Esophagus squamous epithelium (tissue), 4 donors: ENCODE measurements around the gene MRPS11.

Source experiments
- POLR2A ChIP-seq, 4 donors: fragments of 450-650 bp; IDR thresholded peaks; one replicate each; pipeline ENCODE4 v1.6.1; 2017; ENCODE audit warnings: antibody characterized with exemption in 4 of 4, mild to moderate bottlenecking in 4 of 4, moderate library complexity in 3 of 4
- TF ChIP-seq, protein P1 (sequence below), 6 experiments: fragments of 450-650 bp in 4 of 6; fragments of 200-600 bp in 2 of 6; sonication (generic) in 2 of 6; IDR thresholded peaks; one replicate each; pipeline ENCODE4 v1.5.1; 2016 to 2019; ENCODE audit warnings: antibody characterized with exemption in 6 of 6, mild to moderate bottlenecking in 4 of 6, moderate library complexity in 4 of 6

GRCh38 chr15:88440021-88440420, 27.5 kb upstream of the MRPS11 start:
- TF ChIP-seq, protein P1, sequence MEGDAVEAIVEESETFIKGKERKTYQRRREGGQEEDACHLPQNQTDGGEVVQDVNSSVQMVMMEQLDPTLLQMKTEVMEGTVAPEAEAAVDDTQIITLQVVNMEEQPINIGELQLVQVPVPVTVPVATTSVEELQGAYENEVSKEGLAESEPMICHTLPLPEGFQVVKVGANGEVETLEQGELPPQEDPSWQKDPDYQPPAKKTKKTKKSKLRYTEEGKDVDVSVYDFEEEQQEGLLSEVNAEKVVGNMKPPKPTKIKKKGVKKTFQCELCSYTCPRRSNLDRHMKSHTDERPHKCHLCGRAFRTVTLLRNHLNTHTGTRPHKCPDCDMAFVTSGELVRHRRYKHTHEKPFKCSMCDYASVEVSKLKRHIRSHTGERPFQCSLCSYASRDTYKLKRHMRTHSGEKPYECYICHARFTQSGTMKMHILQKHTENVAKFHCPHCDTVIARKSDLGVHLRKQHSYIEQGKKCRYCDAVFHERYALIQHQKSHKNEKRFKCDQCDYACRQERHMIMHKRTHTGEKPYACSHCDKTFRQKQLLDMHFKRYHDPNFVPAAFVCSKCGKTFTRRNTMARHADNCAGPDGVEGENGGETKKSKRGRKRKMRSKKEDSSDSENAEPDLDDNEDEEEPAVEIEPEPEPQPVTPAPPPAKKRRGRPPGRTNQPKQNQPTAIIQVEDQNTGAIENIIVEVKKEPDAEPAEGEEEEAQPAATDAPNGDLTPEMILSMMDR (IDR thresholded peaks at IDR 0.05) = no peak
- TF ChIP-seq POLR2A (IDR thresholded peaks at IDR 0.05) = no peak
